BE2C (cell line): ENCODE results near the gene ZNRF2.
"Not testable (repeated sequence)": the region's sequence is repeated elsewhere in the genome, so short reads cannot be mapped to it uniquely, and the experiment has no call there.

Source experiments
- DNase-seq: peaks from one replicate; pipeline ENCODE4 v3.0.0-alpha.2; 2020
- H3K27me3 ChIP-seq: fragments of 250-450 bp; sonication (Bioruptor Pico); 2 replicates; pipeline ENCODE4 v1.5.1; 2020; ENCODE audit warnings: mild to moderate bottlenecking
- H3K36me3 ChIP-seq: fragments of 250-450 bp; sonication (Bioruptor Pico); 2 replicates; pipeline ENCODE4 v1.5.1; 2020; ENCODE audit warnings: mild to moderate bottlenecking
- H3K4me1 ChIP-seq: fragments of 250-450 bp; sonication (Bioruptor Pico); 2 replicates; pipeline ENCODE4 v1.5.1; 2020
- H3K4me3 ChIP-seq: 2 replicates; pipeline ENCODE4 v1.5.1; 2011; ENCODE audit warnings: low read depth, low read length
- H3K9me3 ChIP-seq: fragments of 250-450 bp; sonication (Bioruptor Pico); 2 replicates; pipeline ENCODE4 v1.5.1; 2020
- CTCF ChIP-seq: IDR thresholded peaks from 2 replicates; pipeline ENCODE4 v1.5.1; 2012; ENCODE audit warnings: mild to moderate bottlenecking, low read depth, low read length

The ZNRF2 gene

GRCh38 chr7:30292416-30293038 is 8.1 kb downstream of the ZNRF2 start:
- H3K4me1 ChIP-seq, DNase-seq, H3K9me3 ChIP-seq, H3K36me3 ChIP-seq, H3K4me3 ChIP-seq, H3K27me3 ChIP-seq: not testable (repeated sequence)

DNA sequence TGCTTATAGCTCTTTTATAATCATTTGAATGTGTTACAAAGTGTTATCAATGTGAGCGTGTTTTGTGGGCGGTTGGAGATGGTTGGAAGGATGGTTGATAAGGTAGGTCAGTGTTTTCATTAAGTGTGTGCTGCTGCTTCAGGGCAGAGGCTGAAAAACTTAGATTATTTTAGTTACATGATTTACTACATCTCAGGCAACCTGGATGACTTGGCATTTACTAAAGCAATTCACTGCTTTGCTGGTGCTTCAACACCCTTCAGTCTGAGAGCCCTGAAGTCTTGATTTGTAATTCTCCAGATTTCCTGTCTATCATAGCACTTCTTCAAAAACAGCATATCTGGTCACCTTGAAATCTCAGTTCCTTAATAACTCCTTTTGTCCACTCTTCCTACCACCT is 11.9 kb downstream of the ZNRF2 start:
- H3K36me3 ChIP-seq, H3K9me3 ChIP-seq, H3K4me3 ChIP-seq, DNase-seq, H3K27me3 ChIP-seq, H3K4me1 ChIP-seq: not testable (repeated sequence)

GRCh38 chr7:30297499-30297898 is 13.1 kb downstream of the ZNRF2 start:
- not testable (repeated sequence) for H3K27me3 ChIP-seq, H3K4me1 ChIP-seq, DNase-seq, H3K4me3 ChIP-seq, H3K36me3 ChIP-seq, H3K9me3 ChIP-seq

- H3K4me1 ChIP-seq, H3K4me3 ChIP-seq, H3K9me3 ChIP-seq, H3K36me3 ChIP-seq, DNase-seq, H3K27me3 ChIP-seq: not testable (repeated sequence)
Measured at GRCh38 chr7:30298409-30298808, 14.0 kb downstream of the ZNRF2 start.

DNA sequence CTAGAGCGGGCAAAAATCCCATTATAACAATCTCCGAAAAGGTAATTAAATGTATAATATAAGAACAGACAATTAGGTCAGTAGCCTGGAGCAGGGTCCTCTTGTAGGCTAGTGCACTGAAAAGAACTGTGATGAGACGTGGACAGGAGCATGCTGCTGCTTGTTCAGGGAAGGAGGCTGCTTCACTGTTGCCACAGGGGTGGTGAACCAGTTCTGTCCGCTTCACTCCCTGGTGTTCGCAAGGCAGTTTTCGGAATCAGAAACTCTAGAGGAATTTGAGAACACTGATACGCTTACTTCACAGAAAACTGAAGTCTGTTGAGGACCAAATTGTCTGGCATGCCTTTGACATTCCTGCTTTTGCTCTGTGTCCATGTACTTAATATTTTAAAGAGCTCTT is 17.4 kb downstream of the ZNRF2 start:
- no peak overlapping the region for H3K4me3 ChIP-seq
- no peaks in the 10 kb centered on the region for H3K9me3 ChIP-seq
- no peaks in the 10 kb centered on the region for H3K36me3 ChIP-seq
- no peaks in the 10 kb centered on the region for H3K27me3 ChIP-seq
- H3K4me1 ChIP-seq: no peaks in the 10 kb centered on the region; the same call in none of the 2 replicates
- no peak for TF ChIP-seq CTCF
- no peak for DNase-seq

- DNase-seq: no peak
- TF ChIP-seq CTCF: no peak
- H3K4me3 ChIP-seq: no peak overlapping the region
- no peaks in the 10 kb centered on the region; the same call in 1 of the 2 replicates for H3K4me1 ChIP-seq
- H3K36me3 ChIP-seq: no peaks in the 10 kb centered on the region
- H3K27me3 ChIP-seq: no peaks in the 10 kb centered on the region
- H3K9me3 ChIP-seq: no peaks in the 10 kb centered on the region
Measured at GRCh38 chr7:30302656-30303311, 18.4 kb downstream of the ZNRF2 start.

GRCh38 chr7:30303312-30304039 is 19.1 kb downstream of the ZNRF2 start:
- no peak for DNase-seq
- no peaks in the 10 kb centered on the region for H3K9me3 ChIP-seq
- no peaks in the 10 kb centered on the region for H3K27me3 ChIP-seq
- no peaks in the 10 kb centered on the region for H3K36me3 ChIP-seq
- no peaks in the 10 kb centered on the region; the same call in 1 of the 2 replicates for H3K4me1 ChIP-seq
- TF ChIP-seq CTCF: no peak
- H3K4me3 ChIP-seq: no peak overlapping the region

DNA sequence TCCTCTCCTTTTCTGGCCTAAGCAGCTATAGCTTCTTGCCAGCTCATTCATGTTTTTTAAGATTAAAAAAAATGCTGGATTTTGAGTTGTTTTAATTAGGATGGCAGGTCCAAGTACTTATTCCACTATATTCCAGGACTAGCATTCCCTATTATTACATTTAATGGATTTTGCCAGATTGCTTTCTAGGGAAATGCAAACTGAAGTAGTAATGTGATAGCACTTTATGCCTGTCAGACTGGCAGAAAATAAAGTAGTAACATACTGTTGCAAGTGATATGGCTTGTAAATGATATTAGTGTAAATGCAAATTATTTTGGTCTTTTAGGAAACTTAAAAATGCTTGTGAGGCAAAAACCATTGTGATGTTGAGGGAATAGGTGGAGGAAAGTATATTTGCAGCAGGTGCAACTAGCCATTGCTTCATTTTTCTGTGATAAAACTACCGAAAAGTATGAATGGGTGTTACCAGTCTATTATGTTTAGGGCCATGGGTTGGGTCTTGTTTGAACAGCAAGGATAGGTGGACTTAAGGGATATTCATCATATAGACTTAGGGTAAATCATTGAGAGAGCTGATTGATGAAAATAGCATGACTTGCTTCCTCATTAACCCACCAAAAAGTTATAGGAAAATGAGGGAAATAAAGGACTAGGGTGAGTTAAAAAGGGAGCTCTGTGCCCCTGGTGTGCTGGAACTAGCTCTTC is 19.9 kb downstream of the ZNRF2 start:
- Histone ChIP-seq H3K36me3 (no peaks in the 10 kb centered on the region), H3K9me3 (no peaks in the 10 kb centered on the region), H3K4me1 (no peaks in the 10 kb centered on the region; the same call in 1 of the 2 replicates), H3K27me3 (no peaks in the 10 kb centered on the region), H3K4me3 (no peak overlapping the region)
- TF ChIP-seq CTCF: no peak
- DNase-seq: no peak
